Stimulated activated CD8-positive, alpha-beta memory T cell treated with anti-CD3 and anti-CD28 coated beads, Interleukin-15, amount 100 ng/mL, for 24 hours (primary cell): ENCODE data around the gene CERS1.

Source experiments
- DNase-seq: peaks from one replicate; pipeline ENCODE4 v3.0.0-alpha.2; 2020; ENCODE audit warnings: low read depth

Gene CERS1

GRCh38 chr19:18856385-18857126 is 39.4 kb downstream of the CERS1 start:
- DNase-seq = no peak

DNA sequence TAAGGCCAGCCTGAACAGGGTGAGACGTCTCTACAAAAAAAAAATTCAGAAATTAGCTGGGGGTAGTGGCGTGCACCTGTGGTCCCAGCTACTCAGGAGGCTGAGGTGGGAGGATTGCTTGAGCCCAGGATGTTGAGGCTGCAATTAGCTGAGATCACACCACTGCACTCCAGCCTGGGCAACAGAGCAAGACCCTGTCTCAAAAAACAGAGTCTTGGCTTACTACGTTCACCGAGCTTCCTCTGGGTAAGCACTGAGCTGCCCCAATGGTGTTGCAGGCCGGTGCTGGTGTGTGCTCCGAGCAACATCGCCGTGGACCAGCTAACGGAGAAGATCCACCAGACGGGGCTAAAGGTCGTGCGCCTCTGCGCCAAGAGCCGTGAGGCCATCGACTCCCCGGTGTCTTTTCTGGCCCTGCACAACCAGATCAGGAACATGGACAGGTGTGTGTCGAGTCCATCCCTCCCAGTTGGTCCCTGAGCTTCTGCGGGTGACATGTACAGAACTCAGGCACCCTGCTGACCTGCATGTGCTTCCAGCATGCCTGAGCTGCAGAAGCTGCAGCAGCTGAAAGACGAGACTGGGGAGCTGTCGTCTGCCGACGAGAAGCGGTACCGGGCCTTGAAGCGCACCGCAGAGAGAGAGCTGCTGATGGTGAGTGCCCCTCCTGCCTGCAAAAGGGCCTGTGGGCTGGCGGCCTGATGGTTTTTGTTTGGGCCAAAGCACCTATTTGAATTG is 40.1 kb downstream of the CERS1 start:
- DNase-seq = no peak

DNA sequence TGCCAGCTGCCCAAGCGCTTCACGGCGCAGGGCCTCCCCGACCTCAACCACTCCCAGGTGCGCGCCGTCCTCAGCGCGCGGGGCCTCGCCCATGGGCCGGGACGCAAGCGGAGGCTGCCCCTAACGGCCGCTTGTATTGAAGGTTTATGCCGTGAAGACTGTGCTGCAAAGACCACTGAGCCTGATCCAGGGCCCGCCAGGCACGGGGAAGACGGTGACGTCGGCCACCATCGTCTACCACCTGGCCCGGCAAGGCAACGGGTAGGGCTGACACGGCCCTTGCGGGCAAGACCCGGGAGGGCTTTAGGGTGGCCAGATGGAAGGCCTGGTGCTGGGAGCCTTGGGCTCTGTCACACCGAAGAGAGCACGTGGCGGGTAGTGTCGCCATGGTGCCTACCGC is 41.0 kb downstream of the CERS1 start:
- no peak for DNase-seq

- no peak for DNase-seq
Measured at GRCh38 chr19:18853755-18854427, 42.1 kb downstream of the CERS1 start.

DNA sequence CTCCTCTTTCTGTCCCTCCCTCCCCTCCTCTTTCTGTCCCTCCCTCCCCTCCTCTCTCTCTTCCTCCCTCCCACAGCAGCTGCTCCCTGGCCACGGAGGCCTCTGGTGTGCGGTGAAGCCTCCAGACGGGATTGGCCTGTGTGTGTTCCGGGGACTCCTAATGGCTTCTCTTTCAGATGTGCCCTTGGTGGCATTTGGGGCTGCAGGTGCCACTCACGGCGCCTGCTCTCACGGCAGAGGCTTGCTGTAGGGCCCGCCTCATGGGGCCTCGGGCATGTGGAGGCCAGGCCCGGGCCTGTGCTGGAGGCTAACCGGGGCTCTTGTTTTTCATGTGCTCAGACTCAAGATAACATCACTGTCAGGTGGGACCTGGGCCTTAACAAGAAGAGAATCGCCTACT is 43.3 kb downstream of the CERS1 start:
- no peak for DNase-seq

- no peak for DNase-seq
Measured at GRCh38 chr19:18851673-18852325, 44.2 kb downstream of the CERS1 start.

DNA sequence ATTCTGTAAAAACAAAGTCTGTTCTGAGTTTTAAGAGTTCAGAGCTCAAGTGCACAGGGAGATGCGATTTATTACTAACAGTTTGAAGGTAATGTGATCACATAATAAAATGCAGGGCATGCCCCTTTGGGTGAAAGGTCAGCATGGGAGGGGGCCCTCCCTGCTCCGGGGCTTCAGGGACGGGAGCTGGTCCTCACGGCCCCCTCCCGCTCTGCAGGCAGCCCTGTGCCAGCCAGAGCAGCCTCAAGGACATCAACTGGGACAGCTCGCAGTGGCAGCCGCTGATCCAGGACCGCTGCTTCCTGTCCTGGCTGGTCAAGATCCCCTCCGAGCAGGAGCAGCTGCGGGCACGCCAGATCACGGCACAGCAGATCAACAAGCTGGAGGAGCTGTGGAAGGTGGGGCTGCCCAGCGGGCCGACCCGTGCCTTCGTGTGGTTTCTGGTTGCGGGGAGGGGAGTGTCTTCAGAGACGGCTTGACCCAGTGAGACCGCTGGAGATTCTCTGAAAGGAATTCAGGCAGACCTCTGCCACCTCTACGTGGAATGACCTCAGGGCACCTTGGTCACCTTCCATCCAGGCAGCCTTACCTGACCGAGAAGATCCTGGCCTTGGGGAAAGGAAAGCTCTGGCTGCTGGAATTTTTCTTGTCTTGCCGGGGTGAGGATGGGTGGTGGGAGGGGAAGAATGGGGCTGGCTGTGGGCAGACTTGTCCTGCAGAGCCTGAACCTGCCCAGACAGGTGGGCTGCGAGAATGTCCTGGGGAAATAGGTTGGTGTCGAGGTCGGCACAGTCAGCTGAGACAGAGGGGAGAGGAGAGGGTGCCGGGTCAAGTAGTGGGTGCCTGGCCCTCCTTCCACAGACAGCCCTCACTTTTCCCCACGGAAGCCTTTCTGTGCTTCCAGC is 45.2 kb downstream of the CERS1 start:
- DNase-seq = no peak

- DNase-seq = no peak
Measured at GRCh38 chr19:18849838-18850400, 46.0 kb downstream of the CERS1 start.

DNA sequence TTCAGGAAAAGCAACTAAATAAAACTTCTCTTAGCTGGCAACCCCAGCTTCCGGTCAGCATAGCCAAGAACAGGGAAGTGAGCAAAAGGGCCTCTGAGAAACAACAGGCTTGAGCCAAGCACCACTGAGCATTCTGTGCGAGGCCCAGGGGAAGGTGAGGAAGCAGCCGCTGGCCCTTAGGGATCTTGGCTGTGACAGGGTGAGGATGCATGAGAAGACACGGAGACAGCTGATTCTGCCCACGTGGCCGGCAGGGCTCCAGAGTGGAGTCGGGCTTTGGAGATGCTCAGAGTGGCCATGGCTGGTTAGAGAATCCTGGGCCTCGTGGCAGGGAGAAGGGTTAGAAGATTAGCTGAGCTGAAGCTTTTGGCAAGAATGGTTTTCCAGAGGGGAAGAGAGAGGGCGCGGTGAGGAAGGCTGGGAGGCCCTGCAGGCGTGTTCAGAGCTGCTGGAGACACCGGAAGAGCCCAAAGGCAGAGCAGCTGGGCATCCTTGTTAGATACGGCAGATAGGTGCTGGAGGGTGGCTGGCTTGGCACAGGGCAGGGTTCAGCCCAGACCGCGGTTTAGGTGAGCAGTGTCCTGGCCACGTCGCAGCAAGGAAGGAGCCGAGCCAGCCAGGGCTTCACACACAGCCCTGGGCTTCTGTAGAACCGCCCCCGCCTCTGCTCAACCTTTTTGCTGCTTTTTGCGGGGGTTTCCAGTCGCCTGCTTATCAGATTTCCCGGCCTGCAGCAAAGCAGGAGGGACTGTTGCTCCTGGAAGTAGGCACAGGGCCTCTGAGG is 46.9 kb downstream of the CERS1 start:
- no peak for DNase-seq

- DNase-seq = no peak
Measured at GRCh38 chr19:18847549-18848463, 48.2 kb downstream of the CERS1 start.

GRCh38 chr19:18846862-18847548 is 49.0 kb downstream of the CERS1 start:
- DNase-seq = peak; percentile 33

- no peak for DNase-seq
Measured at GRCh38 chr19:18845961-18846360, 50.0 kb downstream of the CERS1 start.

DNA sequence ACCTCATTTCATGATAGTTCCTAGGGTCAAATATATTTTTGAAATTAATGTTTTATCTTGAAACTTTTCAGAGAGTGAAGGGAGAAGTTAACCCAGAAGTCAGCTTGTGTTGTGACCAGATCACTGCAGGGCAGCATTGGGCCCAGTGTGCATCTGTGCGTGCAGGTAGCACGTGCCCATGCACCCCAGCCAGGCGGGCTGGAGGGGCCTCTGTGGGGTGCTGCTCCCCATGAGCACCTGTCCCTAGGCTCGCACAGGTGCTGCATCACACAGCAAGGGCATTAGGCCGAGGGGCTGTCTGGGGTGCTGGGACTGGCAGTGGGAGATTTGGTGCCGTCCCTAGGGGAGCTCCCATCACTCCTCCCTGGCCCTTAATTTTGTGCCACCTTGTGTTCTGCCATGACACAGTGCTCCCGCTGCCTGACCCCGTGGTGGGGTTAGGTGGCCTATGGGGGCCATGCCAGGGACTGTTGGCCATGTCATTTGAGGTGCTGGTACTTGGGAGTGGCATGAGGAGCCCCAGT is 51.1 kb downstream of the CERS1 start:
- DNase-seq = no peak

DNA sequence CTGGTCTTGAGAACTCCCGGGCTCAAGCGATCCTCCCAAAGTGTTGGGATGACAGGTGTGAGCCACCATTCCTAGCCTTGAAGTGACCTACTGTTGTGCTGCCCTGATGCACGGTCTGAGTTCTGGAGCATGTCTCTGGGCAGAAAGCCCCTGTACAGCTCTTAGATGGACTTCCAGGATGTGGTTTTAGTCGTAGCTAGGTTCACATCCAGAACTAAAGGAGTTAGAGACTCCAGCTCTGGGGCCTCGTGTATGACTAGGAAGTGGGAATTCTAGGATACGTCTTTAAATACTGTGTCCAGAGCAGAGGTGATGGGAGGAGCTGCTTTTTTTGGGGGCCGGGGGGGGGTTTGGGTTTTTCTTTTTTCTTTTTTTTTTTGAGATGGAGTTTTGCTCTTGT is 52.0 kb downstream of the CERS1 start:
- DNase-seq = no peak

GRCh38 chr19:18842166-18842565 is 53.8 kb downstream of the CERS1 start:
- DNase-seq = no peak

DNA sequence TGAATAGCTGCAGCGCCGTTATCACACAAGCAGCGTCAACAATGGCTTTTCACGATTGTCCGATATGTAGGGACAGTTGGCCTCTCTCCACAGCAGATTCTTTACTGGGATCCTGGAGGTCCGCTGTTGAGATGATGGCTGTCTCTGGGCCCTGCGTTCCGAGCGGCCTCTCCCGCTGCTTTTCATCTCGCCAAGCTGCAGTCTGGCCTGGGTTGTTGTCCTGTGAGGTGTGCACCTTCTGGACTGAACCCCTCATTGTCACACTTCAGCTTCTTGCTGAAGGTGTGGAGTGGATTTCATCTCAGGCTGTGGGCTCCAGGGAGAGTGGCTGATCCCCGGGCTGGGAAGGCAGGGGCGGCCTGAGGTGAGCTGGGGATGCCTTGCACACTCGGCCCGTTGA is 54.6 kb downstream of the CERS1 start:
- no peak for DNase-seq

- no peak for DNase-seq
Measured at GRCh38 chr19:18840288-18841267, 55.4 kb downstream of the CERS1 start.
